ENCODE data around the gene FNIP1. TPM values are rescaled to one million over a fixed set of nuclear protein-coding genes. Genes with fewer than 3 reads are reported as not detected.
A peak's percentile ranks its signal among the peaks of the same experiment; 100 is the strongest.

FNIP1 gene
- total and polyA plus RNA-seq, 2 experiments from 2014 or later, result 10.3 to 25.8 TPM

DNA sequence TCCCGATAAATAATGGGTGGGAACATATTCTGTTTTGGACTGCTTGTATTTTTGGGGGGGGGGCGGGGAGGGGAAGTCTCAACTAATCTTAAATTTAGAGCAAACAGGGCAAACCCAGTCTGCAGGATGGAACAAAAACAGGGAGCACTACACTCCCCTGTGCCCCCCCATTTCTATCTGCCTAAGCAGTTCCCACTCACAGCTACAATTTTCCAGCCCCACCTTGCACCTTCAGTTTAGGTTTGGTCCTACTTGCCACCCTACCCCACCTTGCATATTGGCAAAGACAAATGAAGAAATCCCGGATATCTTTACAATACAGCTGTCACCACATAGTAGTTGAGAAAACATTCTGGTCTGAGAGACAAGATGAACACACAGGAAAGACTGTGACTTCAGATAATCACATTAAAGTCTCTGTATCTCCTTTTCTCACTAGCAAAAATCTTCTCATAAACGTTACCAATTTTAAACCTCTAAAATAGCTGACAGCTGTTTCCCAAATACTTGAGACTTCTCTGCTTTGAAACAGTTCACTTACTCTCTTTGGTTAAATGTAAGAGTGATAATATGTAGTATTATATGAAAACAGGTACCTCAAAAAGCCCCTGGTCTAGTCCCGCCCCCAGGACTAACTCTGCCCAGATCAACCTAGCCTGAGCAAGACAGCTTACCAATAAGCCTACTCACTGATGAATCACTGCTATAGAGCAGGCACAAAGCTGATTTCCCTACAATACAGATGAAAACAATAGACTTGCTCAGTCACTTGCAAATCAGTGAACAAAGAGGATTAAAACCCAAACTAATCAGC is 156.6 kb downstream of the FNIP1 start:
- Histone ChIP-seq H3K4me3 (no peak overlapping the region), H3F3A (ENCODE audit: insufficient read depth) (peaks cover 26% of the 10 kb centered on the region), H3K9ac (no peak overlapping the region), H3K9me2 (ENCODE audit: insufficient read depth) (no peaks in the 10 kb centered on the region), H3K36me3 (ENCODE audit: low read depth) (peaks cover 20% of the 10 kb centered on the region), H3K4me2 (ENCODE audit: unreplicated experiment) (no peak overlapping the region), H3K4me1 (ENCODE audit: insufficient read depth) (peaks cover 11% of the 10 kb centered on the region), H3K9me3 (ENCODE audit: low read depth) (no peaks in the 10 kb centered on the region), H3K27ac (peak overlapping the region; percentile 20; the same call in 1 of the 2 replicates), H3K79me2 (ENCODE audit: insufficient read depth) (no peaks in the 10 kb centered on the region), H2AFZ (no peak overlapping the region), H3K27me3 (replicated peaks; ENCODE audit: insufficient read depth) (no peaks in the 10 kb centered on the region), H4K20me1 (ENCODE audit: insufficient read depth) (no peaks in the 10 kb centered on the region)
- 64 to 70% methylated on average over 4 to 5 of the region's 5 CpGs for WGBS, 2 experiments (ENCODE audit: low coverage in 1 of 2, low lambda C conversion rate in 2 of 2, missing lambda C conversion rate in 2 of 2)
- DNase-seq, result peak; percentile 70
- TF ChIP-seq EZH2 (IDR thresholded peaks at IDR 0.05; ENCODE audit: insufficient read depth, poor library complexity, severe bottlenecking), result no peak
- no peak for TF ChIP-seq EZH2phosphoT487 (IDR thresholded peaks at IDR 0.05; ENCODE audit: insufficient read depth, low read depth)
- in situ Hi-C loops (cut with MboI), result no loop called here

DNA sequence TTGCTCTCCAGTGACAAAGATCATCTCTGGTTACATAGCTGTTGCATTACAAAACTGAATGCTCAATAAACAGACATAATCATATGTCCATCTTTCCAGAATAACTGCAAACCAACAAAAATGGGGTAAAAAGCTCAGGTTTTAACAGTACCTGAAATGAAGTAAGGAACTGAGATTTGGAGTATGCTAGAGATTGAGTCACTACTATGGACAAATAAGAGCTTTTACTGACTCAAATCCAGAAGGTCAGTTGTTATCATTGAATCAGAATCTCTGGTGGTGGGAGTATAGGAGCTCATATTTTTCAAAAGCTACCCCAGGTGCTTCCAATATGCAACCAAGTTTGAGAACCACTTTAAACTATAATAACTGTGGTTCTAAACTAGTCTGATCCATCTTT is 157.7 kb downstream of the FNIP1 start:
- H3K4me2 ChIP-seq (ENCODE audit: unreplicated experiment), result no peak overlapping the region

DNA sequence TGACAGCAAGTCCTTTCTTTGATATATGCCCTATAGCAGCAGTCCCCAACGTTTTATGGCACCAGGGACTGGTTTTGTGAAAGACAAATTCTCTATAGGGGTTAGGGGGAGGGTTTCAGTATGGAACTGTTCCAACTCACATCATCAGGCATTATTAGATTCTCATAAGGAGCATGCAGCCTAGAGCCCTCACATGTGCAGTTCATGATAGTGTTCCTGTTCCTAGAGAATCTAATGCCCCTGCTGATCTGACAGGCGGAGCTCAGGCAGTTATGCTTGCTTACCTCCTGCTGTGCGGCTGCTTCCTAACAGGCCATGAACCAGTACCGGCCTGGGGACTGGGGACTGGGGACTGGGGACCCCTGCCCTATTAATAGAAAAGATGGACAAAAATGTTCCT is 159.1 kb downstream of the FNIP1 start:
- H3K36me3 ChIP-seq (ENCODE audit: low read depth), result no peaks in the 10 kb centered on the region
- WGBS, 2 experiments (ENCODE audit: low coverage in 1 of 2, low lambda C conversion rate in 2 of 2, missing lambda C conversion rate in 2 of 2), result 66 to 69% methylated on average over 4 of the region's 4 CpGs
- DNase-seq, result no peak
- H3K79me2 ChIP-seq (ENCODE audit: insufficient read depth), result peaks cover 21% of the 10 kb centered on the region
- in situ Hi-C loops (cut with MboI), result no loop called here
- no peak for TF ChIP-seq EZH2 (IDR thresholded peaks at IDR 0.05; ENCODE audit: insufficient read depth, poor library complexity, severe bottlenecking)
- no peak overlapping the region for H3K9ac ChIP-seq
- no peak overlapping the region for H3K4me3 ChIP-seq
- H3K9me2 ChIP-seq (ENCODE audit: insufficient read depth), result no peaks in the 10 kb centered on the region
- peaks cover 20% of the 10 kb centered on the region for H3F3A ChIP-seq (ENCODE audit: insufficient read depth)
- H3K4me2 ChIP-seq (ENCODE audit: unreplicated experiment), result no peak overlapping the region
- no peaks in the 10 kb centered on the region for H3K27me3 ChIP-seq (replicated peaks; ENCODE audit: insufficient read depth)
- peaks cover 14% of the 10 kb centered on the region for H3K4me1 ChIP-seq (ENCODE audit: insufficient read depth)
- H3K27ac ChIP-seq, result no peak overlapping the region
- H4K20me1 ChIP-seq (ENCODE audit: insufficient read depth), result no peaks in the 10 kb centered on the region
- H2AFZ ChIP-seq, result no peak overlapping the region
- H3K9me3 ChIP-seq (ENCODE audit: low read depth), result no peaks in the 10 kb centered on the region

More for the DNA sequence above, 157.7 kb downstream of the FNIP1 start:
- Histone ChIP-seq H3K79me2 (ENCODE audit: insufficient read depth) (peaks cover 7% of the 10 kb centered on the region), H3K9me2 (ENCODE audit: insufficient read depth) (no peaks in the 10 kb centered on the region), H3K4me1 (ENCODE audit: insufficient read depth) (peaks cover 11% of the 10 kb centered on the region), H3K9ac (no peak overlapping the region), H3K4me3 (no peak overlapping the region), H3F3A (ENCODE audit: insufficient read depth) (peaks cover 20% of the 10 kb centered on the region), H3K27ac (no peak overlapping the region), H4K20me1 (ENCODE audit: insufficient read depth) (no peaks in the 10 kb centered on the region), H3K36me3 (ENCODE audit: low read depth) (peaks cover 14% of the 10 kb centered on the region), H3K27me3 (replicated peaks; ENCODE audit: insufficient read depth) (no peaks in the 10 kb centered on the region), H2AFZ (no peak overlapping the region), H3K9me3 (ENCODE audit: low read depth) (no peaks in the 10 kb centered on the region)
- in situ Hi-C loops (cut with MboI), result no loop called here
- TF ChIP-seq EZH2phosphoT487 (IDR thresholded peaks at IDR 0.05; ENCODE audit: insufficient read depth, low read depth) (no peak), EZH2 (IDR thresholded peaks at IDR 0.05; ENCODE audit: insufficient read depth, poor library complexity, severe bottlenecking) (no peak)
- no peak for DNase-seq

DNA sequence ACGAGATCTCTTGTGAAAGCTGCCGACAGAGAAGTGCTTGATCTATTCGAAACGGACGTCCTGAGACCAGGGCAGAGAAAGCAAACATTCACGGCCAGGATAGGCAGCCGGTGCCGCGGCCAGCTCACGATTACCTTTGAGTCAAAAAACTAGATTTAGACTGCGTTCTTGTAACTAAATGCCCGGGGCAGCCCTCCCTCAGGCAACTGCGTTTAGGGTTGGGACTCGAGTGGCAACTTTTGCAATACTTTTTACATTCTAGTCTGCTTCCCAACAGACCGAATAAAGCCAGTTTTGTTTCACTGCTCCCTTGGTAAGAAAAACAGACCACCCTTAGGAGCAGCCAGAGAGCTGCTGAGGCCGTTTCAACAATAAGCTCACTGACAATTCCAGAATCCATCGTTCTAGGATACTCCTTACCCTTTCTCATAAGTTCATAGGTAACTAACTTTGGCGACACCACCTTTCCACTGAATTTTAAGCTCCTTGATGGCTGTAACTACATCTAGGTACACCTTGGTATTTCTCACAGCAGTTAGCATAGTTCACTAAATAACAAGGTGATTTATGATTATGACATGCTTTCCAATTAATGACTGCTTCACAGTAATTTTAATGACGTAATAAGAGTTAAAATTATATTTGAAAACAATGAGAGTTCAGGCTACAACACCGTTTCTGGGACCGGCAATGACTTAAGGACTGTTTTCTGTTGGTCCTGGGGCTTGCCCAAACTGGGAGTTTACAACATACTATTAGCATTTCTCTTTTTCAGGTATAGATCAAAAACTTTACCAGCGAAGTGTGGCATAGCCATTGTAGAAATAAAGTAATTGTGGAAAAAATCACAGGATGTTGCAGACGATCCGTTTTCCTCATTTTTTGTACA is 160.9 kb downstream of the FNIP1 start:
- TF ChIP-seq EZH2phosphoT487 (IDR thresholded peaks at IDR 0.05; ENCODE audit: insufficient read depth, low read depth) (no peak), EZH2 (IDR thresholded peaks at IDR 0.05; ENCODE audit: insufficient read depth, poor library complexity, severe bottlenecking) (no peak)
- in situ Hi-C loops (cut with MboI), result no loop called here
- H3K4me3 ChIP-seq, result peak overlapping the region; percentile 77
- peak; percentile 41 for DNase-seq
- H2AFZ ChIP-seq, result peak overlapping the region; percentile 84
- H4K20me1 ChIP-seq (ENCODE audit: insufficient read depth), result no peaks in the 10 kb centered on the region
- WGBS, 2 experiments (ENCODE audit: low coverage in 1 of 2, low lambda C conversion rate in 2 of 2, missing lambda C conversion rate in 2 of 2), result 2% methylated on average over 24 of the region's 24 CpGs
- H3K4me2 ChIP-seq (ENCODE audit: unreplicated experiment), result peak overlapping the region; percentile 96
- no peaks in the 10 kb centered on the region for H3K9me2 ChIP-seq (ENCODE audit: insufficient read depth)
- peak overlapping the region; percentile 97 for H3K27ac ChIP-seq
- H3K27me3 ChIP-seq (replicated peaks; ENCODE audit: insufficient read depth), result no peaks in the 10 kb centered on the region
- H3K9ac ChIP-seq, result peak overlapping the region; percentile 96
- H3F3A ChIP-seq (ENCODE audit: insufficient read depth), result peaks cover 20% of the 10 kb centered on the region
- no peaks in the 10 kb centered on the region for H3K9me3 ChIP-seq (ENCODE audit: low read depth)
- H3K79me2 ChIP-seq (ENCODE audit: insufficient read depth), result peaks cover 39% of the 10 kb centered on the region
- H3K4me1 ChIP-seq (ENCODE audit: insufficient read depth), result peaks cover 22% of the 10 kb centered on the region
- H3K36me3 ChIP-seq (ENCODE audit: low read depth), result no peaks in the 10 kb centered on the region

All from GM23248 (cell line).